Endothelial cell of umbilical vein (primary cell): ENCODE measurements around the gene NSA2. TPM values are rescaled to one million over a fixed set of nuclear protein-coding genes. Genes with fewer than 3 reads are reported as not detected.

Experiments used
- BruUV-seq: library from RNA; stranded (reverse); fragments of 400-500 nt; replicated peaks from 2 replicates; lab custom pipeline; 2021; lab: Mats Ljungman, UMichigan
- CTCF ChIA-PET: fragments of 300-600, 350-600 bp; sonication (Branson Sonifier 250); formaldehyde crosslinking; loops from one replicate; lab custom pipeline; 2021; ENCODE audit warnings: antibody characterized with exemption, inconsistent platforms; lab: Charles Lee
- POLR2A ChIA-PET: fragments of 300-600, 350-600 bp; sonication (Branson Sonifier 250); formaldehyde crosslinking; loops from one replicate; lab custom pipeline; 2021; ENCODE audit warnings: antibody characterized with exemption, inconsistent platforms; lab: Charles Lee
- DNase-seq: peaks from one replicate; pipeline ENCODE4 v3.0.0-alpha.2; 2011; ENCODE audit warnings: low read depth, low spot score
- FAIRE-seq: peaks from 2 replicates; lab custom pipeline; 2011; peaks lifted over from hg19 to GRCh38; lab: Jason Lieb, UNC
- H2AFZ ChIP-seq: 2 replicates; pipeline ENCODE4 v1.6.0; 2012; ENCODE audit warnings: low read depth, low read length, control low read depth, inconsistent platforms
- H3K27ac ChIP-seq: 2 replicates; pipeline ENCODE4 v1.5.1; 2011; ENCODE audit warnings: low read depth, mild to moderate bottlenecking, control low read depth, low read length, moderate library complexity; ENCODE audit not compliant: insufficient read depth
- H3K27me3 ChIP-seq, 2 experiments: 2 replicates each; pipeline versions ENCODE4 v1.6.0 to v1.6.1; 2011; ENCODE audit warnings: low read length in 2 of 2, mixed read lengths in 1 of 2; ENCODE audit not compliant: control insufficient read depth in 2 of 2, insufficient read depth in 2 of 2
- H3K36me3 ChIP-seq, 2 experiments: 2 replicates in 1 of 2; 3 replicates in 1 of 2; pipeline ENCODE4 v1.5.1; 2011; ENCODE audit warnings: low read length in 2 of 2, mild to moderate bottlenecking in 1 of 2, moderate library complexity in 1 of 2; ENCODE audit not compliant: control insufficient read depth in 2 of 2, insufficient read depth in 2 of 2; ENCODE audit errors: extremely low read depth in 1 of 2
- H3K4me1 ChIP-seq: 3 replicates; pipeline ENCODE4 v1.5.1; 2011; ENCODE audit warnings: mild to moderate bottlenecking, low read length; ENCODE audit not compliant: control insufficient read depth, insufficient read depth; ENCODE audit errors: extremely low read depth
- H3K4me2 ChIP-seq: 2 replicates; pipeline ENCODE4 v1.6.1; 2011; ENCODE audit warnings: low read length, control low read depth, mixed read lengths; ENCODE audit not compliant: insufficient read depth
- H3K4me3 ChIP-seq, 3 experiments: fragments of 200-600 bp in 1 of 3; sonication (generic), shearing (Covaris generic) in 1 of 3; replicated peaks in 1 of 3; 2 replicates each; pipeline ENCODE4 v1.5.1; 2011 to 2016; ENCODE audit warnings: control low read depth in 3 of 3, low read length in 3 of 3, mild to moderate bottlenecking in 2 of 3, inconsistent platforms in 1 of 3, low read depth in 1 of 3, moderate library complexity in 1 of 3; ENCODE audit not compliant: insufficient read depth in 1 of 3
- H3K79me2 ChIP-seq: 2 replicates; pipeline ENCODE4 v1.6.0; 2012; ENCODE audit warnings: low read length, inconsistent platforms; ENCODE audit not compliant: control insufficient read depth, insufficient read depth
- H3K9ac ChIP-seq: replicated peaks from 2 replicates; pipeline ENCODE3; 2011; ENCODE audit warnings: low read length, control low read depth; ENCODE audit not compliant: insufficient read depth; ENCODE audit errors: extremely low read depth
- H3K9me1 ChIP-seq: replicated peaks from 3 replicates; pipeline ENCODE4 v1.6.0; 2011; ENCODE audit warnings: mild to moderate bottlenecking, low read length; ENCODE audit not compliant: control insufficient read depth, insufficient read depth; ENCODE audit errors: extremely low read depth
- H3K9me3 ChIP-seq: replicated peaks from 2 replicates; pipeline ENCODE4 v1.5.1; 2012; ENCODE audit warnings: low read length, inconsistent platforms; ENCODE audit not compliant: control insufficient read depth, insufficient read depth
- H4K20me1 ChIP-seq: replicated peaks from 2 replicates; pipeline ENCODE3; 2011; ENCODE audit warnings: mild to moderate bottlenecking, low read length; ENCODE audit not compliant: control insufficient read depth, insufficient read depth; ENCODE audit errors: extremely low read depth
- EZH2 ChIP-seq: IDR thresholded peaks from 2 replicates; pipeline ENCODE4 v1.6.1; 2012; ENCODE audit warnings: borderline replicate concordance, low read depth, mild to moderate bottlenecking, moderate library complexity, low read length, inconsistent platforms; ENCODE audit not compliant: severe bottlenecking
- FOS ChIP-seq: IDR thresholded peaks from 2 replicates; pipeline ENCODE4 v1.6.1; 2011; ENCODE audit warnings: mild to moderate bottlenecking, low read length, moderate library complexity, borderline replicate concordance; ENCODE audit not compliant: insufficient read depth
- GATA2 ChIP-seq: IDR thresholded peaks from 2 replicates; pipeline ENCODE4 v1.7.0; 2011; ENCODE audit warnings: low read depth, mild to moderate bottlenecking, moderate library complexity, mixed read lengths, low read length; ENCODE audit not compliant: insufficient read length, insufficient read depth
- JUN ChIP-seq: IDR thresholded peaks from 2 replicates; pipeline ENCODE4 v1.6.1; 2011; ENCODE audit warnings: borderline replicate concordance, low read depth; ENCODE audit not compliant: insufficient read length, insufficient read depth
- MYC ChIP-seq: IDR thresholded peaks from one replicate; pipeline ENCODE4 v1.6.1; 2011; ENCODE audit warnings: mild to moderate bottlenecking, low read depth, low read length
- POLR2A ChIP-seq: IDR thresholded peaks from 2 replicates; pipeline ENCODE4 v1.6.1; 2012; ENCODE audit warnings: low read depth, mild to moderate bottlenecking, control low read depth, low read length
- POLR2AphosphoS5 ChIP-seq: IDR thresholded peaks from 2 replicates; pipeline ENCODE4 v1.6.1; 2012; ENCODE audit warnings: low read depth, mild to moderate bottlenecking, control low read depth, low read length, moderate library complexity; ENCODE audit not compliant: insufficient read depth
- dilution Hi-C: fragments of 300-500 bp; cut with MboI; formaldehyde crosslinking; loops from one replicate; pipeline ENCODE4 v1.15.0; 2019; ENCODE audit warnings: low sequenced_read_pairs; ENCODE audit not compliant: extremely low pct_ligation_motif_present
- intact Hi-C: fragments of 100-400 bp; cut with micrococcal nuclease; formaldehyde crosslinking; loops from one replicate; pipeline ENCODE4 v1.10.0; 2022
- polyA plus RNA-seq, 4 experiments: library from polyadenylated mRNA; depleted of rRNA in 3 of 4; stranded (reverse) in 3 of 4; unstranded in 1 of 4; fragments of >200 nt; gene quantifications; 2 replicates each; pipeline versions ENCODE4 v1.2.1 to v1.2.3, GENCODE V29; 2011 to 2012; ENCODE audit warnings: missing spikeins in 1 of 4
- total RNA-seq: library from RNA; stranded (reverse); gene quantifications from 2 replicates; pipeline ENCODE4 v1.2.3, GENCODE V29; 2021
- TF ChIP-seq, protein P1 (sequence below), 2 donors: IDR thresholded peaks; 1 replicate in 1 of 2; 2 replicates in 1 of 2; pipeline ENCODE4 v1.5.1; 2011; ENCODE audit warnings: low read length in 2 of 2, mild to moderate bottlenecking in 2 of 2, moderate library complexity in 2 of 2, control low read depth in 1 of 2, inconsistent platforms in 1 of 2, low read depth in 1 of 2; ENCODE audit not compliant: insufficient read depth in 1 of 2; ENCODE audit errors: extremely low read depth in 1 of 2
- TF ChIP-seq, protein P2 (sequence below): IDR thresholded peaks from 2 replicates; pipeline ENCODE4 v1.6.1; 2011; ENCODE audit not compliant: insufficient read depth, insufficient read length

Gene NSA2
- total and polyA plus RNA-seq, 2 donors (not counting 3 experiments of a cell fraction or from before 2014, with no cell fraction given) = 20.7 to 73.8 TPM

DNA sequence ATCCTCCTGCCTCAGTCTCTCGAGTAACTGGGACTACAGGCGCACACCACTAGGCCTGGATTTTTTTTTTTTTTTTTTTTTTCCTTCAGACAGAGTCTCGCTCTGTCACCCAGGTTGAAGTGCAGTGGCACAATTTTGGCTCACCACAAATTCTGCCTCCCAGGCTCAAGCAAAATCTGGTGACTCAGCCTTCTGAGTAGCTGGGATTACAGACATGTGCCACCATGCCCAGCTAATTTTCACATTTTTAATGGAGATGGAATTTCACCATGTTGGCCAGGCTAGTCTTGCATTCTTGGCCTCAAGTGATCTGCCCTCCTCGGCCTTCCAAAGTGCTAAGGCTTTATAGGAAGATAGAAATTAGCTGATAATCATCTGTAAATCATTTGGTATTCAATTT lies 43.9 kb downstream of the NSA2 start:
- intact Hi-C loops (no loop called here), dilution Hi-C loops (no loop called here)
- no peaks in the 10 kb centered on the region for H3K9me1 ChIP-seq
- H2AFZ ChIP-seq = no peak overlapping the region
- H3K79me2 ChIP-seq = no peaks in the 10 kb centered on the region
- H3K4me3 ChIP-seq = no peak overlapping the region
- no peaks in the 10 kb centered on the region for H4K20me1 ChIP-seq
- H3K9ac ChIP-seq = no peak overlapping the region
- ChIA-PET CTCF (interaction anchor here (0.7 kb wide), 2 partner anchors 138 to 172 kb away, joined by 3 to 4 read pairs; no protein-coding TSS in a partner anchor), POLR2A (no interaction called here)
- H3K4me1 ChIP-seq = no peaks in the 10 kb centered on the region
- DNase-seq (no peak), FAIRE-seq (no peak)
- no TSS peak for BruUV-seq
- H3K4me2 ChIP-seq = no peak overlapping the region
- H3K27ac ChIP-seq = no peak overlapping the region
- H3K27me3 ChIP-seq = peaks cover 0 to 1% of the 10 kb centered on the region in 2 experiments
- H3K36me3 ChIP-seq = no peaks in the 10 kb centered on the region
- TF ChIP-seq EZH2 = no peak
- H3K9me3 ChIP-seq = no peaks in the 10 kb centered on the region

DNA sequence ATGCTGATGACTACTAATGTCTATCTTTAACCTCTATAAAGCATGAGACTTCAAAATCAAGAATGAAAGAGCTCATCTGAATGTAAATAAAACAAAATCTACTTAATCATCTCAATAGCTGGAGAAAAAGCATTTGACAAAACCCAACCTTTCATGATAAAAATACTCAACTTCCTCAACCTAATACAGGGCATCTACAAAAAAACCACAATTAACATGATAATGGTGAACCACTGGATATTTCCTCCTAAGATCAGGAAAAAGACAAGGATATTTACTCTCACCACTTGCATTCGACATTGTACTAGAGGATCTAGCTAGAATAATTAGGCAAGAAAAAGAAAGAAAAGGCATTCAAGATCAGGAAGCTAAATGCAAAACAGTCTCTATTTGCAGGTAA lies 49.8 kb downstream of the NSA2 start:
- Histone ChIP-seq H3K79me2 (no peaks in the 10 kb centered on the region), H3K4me3 (no peak overlapping the region), H3K4me2 (no peak overlapping the region), H3K4me1 (no peaks in the 10 kb centered on the region), H3K9ac (no peak overlapping the region), H3K27ac (no peak overlapping the region), H2AFZ (no peak overlapping the region), H3K9me1 (no peaks in the 10 kb centered on the region), H3K27me3 (peaks cover 0 to 9% of the 10 kb centered on the region in 2 experiments), H4K20me1 (no peaks in the 10 kb centered on the region), H3K9me3 (no peaks in the 10 kb centered on the region), H3K36me3 (no peaks in the 10 kb centered on the region)
- dilution Hi-C loops (no loop called here), intact Hi-C loops (no loop called here)
- FAIRE-seq (no peak), DNase-seq (no peak)
- no TSS peak for BruUV-seq
- ChIA-PET POLR2A (no interaction called here), CTCF (interaction anchor here (1.0 kb wide), 1 partner anchor 13 kb away, joined by 4 read pairs; no protein-coding TSS in a partner anchor)
- TF ChIP-seq JUN (no peak), FOS (no peak), POLR2AphosphoS5 (no peak), MYC (no peak), GATA2 (no peak), EZH2 (no peak), POLR2A (no peak)
- TF ChIP-seq, protein P1, sequence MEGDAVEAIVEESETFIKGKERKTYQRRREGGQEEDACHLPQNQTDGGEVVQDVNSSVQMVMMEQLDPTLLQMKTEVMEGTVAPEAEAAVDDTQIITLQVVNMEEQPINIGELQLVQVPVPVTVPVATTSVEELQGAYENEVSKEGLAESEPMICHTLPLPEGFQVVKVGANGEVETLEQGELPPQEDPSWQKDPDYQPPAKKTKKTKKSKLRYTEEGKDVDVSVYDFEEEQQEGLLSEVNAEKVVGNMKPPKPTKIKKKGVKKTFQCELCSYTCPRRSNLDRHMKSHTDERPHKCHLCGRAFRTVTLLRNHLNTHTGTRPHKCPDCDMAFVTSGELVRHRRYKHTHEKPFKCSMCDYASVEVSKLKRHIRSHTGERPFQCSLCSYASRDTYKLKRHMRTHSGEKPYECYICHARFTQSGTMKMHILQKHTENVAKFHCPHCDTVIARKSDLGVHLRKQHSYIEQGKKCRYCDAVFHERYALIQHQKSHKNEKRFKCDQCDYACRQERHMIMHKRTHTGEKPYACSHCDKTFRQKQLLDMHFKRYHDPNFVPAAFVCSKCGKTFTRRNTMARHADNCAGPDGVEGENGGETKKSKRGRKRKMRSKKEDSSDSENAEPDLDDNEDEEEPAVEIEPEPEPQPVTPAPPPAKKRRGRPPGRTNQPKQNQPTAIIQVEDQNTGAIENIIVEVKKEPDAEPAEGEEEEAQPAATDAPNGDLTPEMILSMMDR (IDR thresholded peaks at IDR 0.05; ENCODE audit: extremely low read depth in 1 of 2, insufficient read depth in 1 of 2, low read depth in 1 of 2, low read length in 2 of 2) = no peak
- TF ChIP-seq, protein P2, sequence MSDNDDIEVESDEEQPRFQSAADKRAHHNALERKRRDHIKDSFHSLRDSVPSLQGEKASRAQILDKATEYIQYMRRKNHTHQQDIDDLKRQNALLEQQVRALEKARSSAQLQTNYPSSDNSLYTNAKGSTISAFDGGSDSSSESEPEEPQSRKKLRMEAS = no peak
